WERI-Rb-1 (cell line): Measurements from ENCODE around the gene LPP.

Experiments
- DNase-seq: peaks from one replicate; pipeline ENCODE4 v3.0.0-alpha.2; 2020
- H3K27ac ChIP-seq: fragments of 250-450 bp; sonication (Bioruptor Pico); 2 replicates; pipeline ENCODE4 v1.5.1; 2020; ENCODE audit warnings: mild to moderate bottlenecking, moderate library complexity
- H3K27me3 ChIP-seq: fragments of 250-450 bp; sonication (Bioruptor Pico); 2 replicates; pipeline ENCODE4 v1.5.1; 2021; ENCODE audit warnings: mild to moderate bottlenecking, low read depth, moderate library complexity; ENCODE audit not compliant: insufficient read depth, severe bottlenecking
- H3K36me3 ChIP-seq: fragments of 250-450 bp; sonication (Bioruptor Pico); 2 replicates; pipeline ENCODE4 v1.5.1; 2020; ENCODE audit warnings: mild to moderate bottlenecking, moderate library complexity
- H3K4me3 ChIP-seq: 2 replicates; pipeline ENCODE4 v1.5.1; 2011; ENCODE audit warnings: low read depth, mild to moderate bottlenecking, control low read depth, low read length
- H3K9me3 ChIP-seq: fragments of 250-450 bp; sonication (Bioruptor Pico); 2 replicates; pipeline ENCODE4 v1.5.1; 2021; ENCODE audit warnings: mild to moderate bottlenecking, moderate library complexity; ENCODE audit not compliant: severe bottlenecking
- CTCF ChIP-seq: IDR thresholded peaks from 2 replicates; pipeline ENCODE4 v1.5.1; 2011; ENCODE audit warnings: low read depth, mild to moderate bottlenecking, control low read depth, inconsistent platforms, low read length

Gene LPP

GRCh38 chr3:188875413-188875812, 721.5 kb downstream of the LPP start:
- Histone ChIP-seq H3K4me3 (no peak overlapping the region), H3K27ac (no peak overlapping the region), H3K27me3 (no peaks in the 10 kb centered on the region), H3K36me3 (no peaks in the 10 kb centered on the region), H3K9me3 (no peaks in the 10 kb centered on the region)
- no peak for DNase-seq
- TF ChIP-seq CTCF, result no peak

GRCh38 chr3:188876370-188876769, 722.4 kb downstream of the LPP start:
- TF ChIP-seq CTCF, result no peak
- no peak for DNase-seq
- Histone ChIP-seq H3K4me3 (no peak overlapping the region), H3K27ac (no peak overlapping the region), H3K27me3 (no peaks in the 10 kb centered on the region), H3K9me3 (no peaks in the 10 kb centered on the region), H3K36me3 (no peaks in the 10 kb centered on the region)

- no peaks in the 10 kb centered on the region for H3K27me3 ChIP-seq
- H3K4me3 ChIP-seq, result no peak overlapping the region
- no peak for TF ChIP-seq CTCF
- H3K36me3 ChIP-seq, result no peaks in the 10 kb centered on the region
- H3K9me3 ChIP-seq, result no peaks in the 10 kb centered on the region
- H3K27ac ChIP-seq, result no peak overlapping the region
- DNase-seq, result no peak
These were observed 723.4 kb downstream of the LPP start for GRCh38 chr3:188877381-188877780.

- no peak for TF ChIP-seq CTCF
- Histone ChIP-seq H3K9me3 (no peaks in the 10 kb centered on the region), H3K27me3 (no peaks in the 10 kb centered on the region), H3K36me3 (no peaks in the 10 kb centered on the region), H3K27ac (no peak overlapping the region), H3K4me3 (no peak overlapping the region)
- no peak for DNase-seq
These were observed 724.1 kb downstream of the LPP start for GRCh38 chr3:188878076-188878475.

- H3K9me3 ChIP-seq, result no peaks in the 10 kb centered on the region
- H3K4me3 ChIP-seq, result no peak overlapping the region
- no peak for DNase-seq
- TF ChIP-seq CTCF, result no peak
- H3K27me3 ChIP-seq, result no peaks in the 10 kb centered on the region
- H3K36me3 ChIP-seq, result no peaks in the 10 kb centered on the region
- no peak overlapping the region for H3K27ac ChIP-seq
These were observed 728.1 kb downstream of the LPP start for GRCh38 chr3:188881954-188882641.
